H9 (cell line): ENCODE measurements around the gene GPC1. TPM values are rescaled to one million over a fixed set of nuclear protein-coding genes. Genes with fewer than 3 reads are reported as not detected.

Experiments used
- DNase-seq: peaks from one replicate; pipeline ENCODE4 v3.0.0-alpha.2; 2017
- H2AFZ ChIP-seq: one replicate; pipeline ENCODE4 v1.6.1; 2013; ENCODE audit warnings: mild to moderate bottlenecking, low read length, control low read depth, moderate library complexity
- H2AK5ac ChIP-seq: 2 replicates; pipeline ENCODE4 v1.6.1; 2013; ENCODE audit warnings: low read length, control low read depth, mixed read lengths; ENCODE audit not compliant: insufficient read length
- H2BK120ac ChIP-seq: one replicate; pipeline ENCODE4 v1.6.1; 2013; ENCODE audit warnings: low read depth, mild to moderate bottlenecking, low read length, control low read depth, inconsistent platforms; ENCODE audit not compliant: poor library complexity, severe bottlenecking
- H2BK12ac ChIP-seq: 2 replicates; pipeline ENCODE4 v1.6.1; 2013; ENCODE audit warnings: low read length, control low read depth, mixed read lengths, low read depth; ENCODE audit not compliant: insufficient read length
- H2BK15ac ChIP-seq: 2 replicates; pipeline ENCODE4 v1.6.1; 2013; ENCODE audit warnings: low read depth, low read length, control low read depth
- H2BK20ac ChIP-seq: one replicate; pipeline ENCODE4 v1.6.1; 2013; ENCODE audit warnings: low read depth, mild to moderate bottlenecking, low read length, control low read depth, inconsistent platforms; ENCODE audit not compliant: poor library complexity, severe bottlenecking
- H2BK5ac ChIP-seq: 2 replicates; pipeline ENCODE4 v1.6.1; 2013; ENCODE audit warnings: low read length, control low read depth, mixed read lengths; ENCODE audit not compliant: insufficient read length
- H3K14ac ChIP-seq: 2 replicates; pipeline ENCODE4 v1.6.1; 2013; ENCODE audit warnings: low read length, control low read depth; ENCODE audit not compliant: insufficient read depth
- H3K18ac ChIP-seq: 2 replicates; pipeline ENCODE4 v1.6.1; 2013; ENCODE audit warnings: low read depth, mild to moderate bottlenecking, mixed read lengths, low read length, control low read depth; ENCODE audit not compliant: insufficient read length
- H3K23ac ChIP-seq: 2 replicates; pipeline ENCODE4 v1.6.1; 2013; ENCODE audit warnings: low read length, control low read depth, mixed read lengths, low read depth; ENCODE audit not compliant: insufficient read length
- H3K23me2 ChIP-seq: 2 replicates; pipeline ENCODE4 v1.6.1; 2013; ENCODE audit warnings: low read depth, mild to moderate bottlenecking, mixed read lengths, low read length, control low read depth; ENCODE audit not compliant: insufficient read length, poor library complexity, severe bottlenecking
- H3K27ac ChIP-seq: 2 replicates; pipeline ENCODE4 v1.5.1; 2013; ENCODE audit warnings: low read length, control low read depth, mixed read lengths, low read depth; ENCODE audit not compliant: insufficient read length
- H3K27me3 ChIP-seq: 2 replicates; pipeline ENCODE4 v1.6.1; 2013; ENCODE audit warnings: low read length, control low read depth, inconsistent platforms; ENCODE audit not compliant: insufficient read depth
- H3K4ac ChIP-seq: 2 replicates; pipeline ENCODE4 v1.6.1; 2013; ENCODE audit warnings: low read depth, mild to moderate bottlenecking, control low read depth, inconsistent platforms, low read length, moderate library complexity
- H3K4me1 ChIP-seq: 2 replicates; pipeline ENCODE4 v1.6.1; 2013; ENCODE audit warnings: low read length, control low read depth, inconsistent platforms; ENCODE audit not compliant: insufficient read depth
- H3K4me2 ChIP-seq: 2 replicates; pipeline ENCODE4 v1.6.1; 2013; ENCODE audit warnings: low read length, control low read depth, mixed read lengths; ENCODE audit not compliant: insufficient read length, insufficient read depth
- H3K56ac ChIP-seq: 2 replicates; pipeline ENCODE4 v1.6.1; 2013; ENCODE audit warnings: low read depth, mild to moderate bottlenecking, mixed read lengths, low read length, control low read depth; ENCODE audit not compliant: insufficient read length
- H3K79me1 ChIP-seq: 2 replicates; pipeline ENCODE4 v1.6.1; 2013; ENCODE audit warnings: low read depth, mild to moderate bottlenecking, moderate library complexity, low read length, control low read depth, inconsistent platforms; ENCODE audit not compliant: insufficient read depth, poor library complexity, severe bottlenecking
- H3K79me2 ChIP-seq: 2 replicates; pipeline ENCODE4 v1.6.1; 2013; ENCODE audit warnings: low read length, control low read depth, inconsistent platforms; ENCODE audit not compliant: insufficient read depth
- H3K9ac ChIP-seq: 2 replicates; pipeline ENCODE4 v1.6.1; 2013; ENCODE audit warnings: low read length, control low read depth, mixed read lengths; ENCODE audit not compliant: insufficient read length; ENCODE audit errors: extremely low read depth
- H3K9me3 ChIP-seq: one replicate; pipeline ENCODE4 v1.6.1; 2013; ENCODE audit warnings: low read depth, low read length, inconsistent platforms; ENCODE audit not compliant: control insufficient read depth
- H3T11ph ChIP-seq: one replicate; pipeline ENCODE4 v1.6.1; 2013; ENCODE audit warnings: mild to moderate bottlenecking, low read length, control low read depth, inconsistent platforms
- H4K20me1 ChIP-seq: one replicate; pipeline ENCODE4 v1.6.1; 2013; ENCODE audit not compliant: control insufficient read depth, insufficient read length, insufficient read depth
- H4K5ac ChIP-seq: 2 replicates; pipeline ENCODE4 v1.6.1; 2013; ENCODE audit warnings: low read depth, mild to moderate bottlenecking, mixed read lengths, low read length, control low read depth; ENCODE audit not compliant: insufficient read length
- H4K8ac ChIP-seq: replicated peaks from 2 replicates; pipeline ENCODE4 v1.6.1; 2013; ENCODE audit warnings: low read length, control low read depth, mixed read lengths, low read depth; ENCODE audit not compliant: insufficient read length
- H4K91ac ChIP-seq: 2 replicates; pipeline ENCODE4 v1.6.1; 2013; ENCODE audit warnings: low read depth, mild to moderate bottlenecking, moderate library complexity, mixed read lengths, low read length, control low read depth; ENCODE audit not compliant: insufficient read length
- H3K27ac Mint-ChIP-seq, 3 experiments: 2 replicates in 2 of 3; 3 replicates in 1 of 3; pipeline ENCODE4 v1.8.0; 2020 to 2021; ENCODE audit warnings: mixed read lengths in 3 of 3, mild to moderate bottlenecking in 1 of 3, moderate library complexity in 1 of 3
- H3K27me3 Mint-ChIP-seq: 2 replicates; pipeline ENCODE4 v1.8.0; 2021; ENCODE audit warnings: low read depth, mild to moderate bottlenecking, moderate library complexity, mixed read lengths
- H3K36me3 Mint-ChIP-seq, 3 experiments: 2 replicates in 2 of 3; 3 replicates in 1 of 3; pipeline ENCODE4 v1.8.0; 2020 to 2021; ENCODE audit warnings: low read depth in 3 of 3, mixed read lengths in 3 of 3; ENCODE audit not compliant: insufficient read depth in 1 of 3
- H3K4me1 Mint-ChIP-seq, 2 experiments: 2 replicates each; pipeline ENCODE4 v1.8.0; 2020; ENCODE audit warnings: mixed read lengths in 2 of 2
- H3K4me3 Mint-ChIP-seq, 2 experiments: 2 replicates in 1 of 2; 3 replicates in 1 of 2; pipeline ENCODE4 v1.8.0; 2020 to 2021; ENCODE audit warnings: mild to moderate bottlenecking in 2 of 2, mixed read lengths in 2 of 2, moderate library complexity in 1 of 2
- H3K9me3 Mint-ChIP-seq, 2 experiments: 2 replicates in 1 of 2; 3 replicates in 1 of 2; pipeline ENCODE4 v1.8.0; 2020; ENCODE audit warnings: mild to moderate bottlenecking in 2 of 2, mixed read lengths in 2 of 2, moderate library complexity in 1 of 2
- CTCF ChIP-seq: fragments of 200-600 bp; sonication (generic); conservative IDR thresholded peaks from 3 replicates; pipeline ENCODE4 v1.8.0; 2021; ENCODE audit warnings: antibody characterized with exemption, mild to moderate bottlenecking
- WGBS: extraction: QIAGEN DNeasy Blood & Tissue Kit; methylation state at CpG from one replicate; pipeline ENCODE4 v1.1.7; 2013; ENCODE audit warnings: missing lambda C conversion rate, low lambda C conversion rate, mixed read lengths; ENCODE audit not compliant: insufficient read length; ENCODE audit errors: extremely low coverage; 5-methylcytosine and 5-hydroxymethylcytosine counted together
- total RNA-seq: library from RNA; stranded (reverse); gene quantifications from 2 replicates; pipeline ENCODE4 v1.2.1, GENCODE V29; 2021

Gene GPC1
- total RNA-seq, 1 experiment from 2014 or later: 39.4 TPM

- H3K79me1 ChIP-seq: no peaks in the 10 kb centered on the region
- H3K4me1 ChIP-seq: no peaks in the 10 kb centered on the region
- Mint-ChIP-seq H3K27ac (no peak overlapping the region), H3K27me3 (peaks cover 35% of the 10 kb centered on the region), H3K4me3 (no peak overlapping the region), H3K9me3 (peaks cover 3 to 6% of the 10 kb centered on the region in 2 experiments; a peak in 4 of 5 replicates), H3K4me1 (no peaks in the 10 kb centered on the region), H3K36me3 (no peaks in the 10 kb centered on the region)
- DNase-seq: peak; percentile 19
- H3K56ac ChIP-seq: no peak overlapping the region
- H3K79me2 ChIP-seq: no peaks in the 10 kb centered on the region
- H3K9me3 ChIP-seq: no peaks in the 10 kb centered on the region
- H2BK5ac ChIP-seq: no peak overlapping the region
- H3K18ac ChIP-seq: no peak overlapping the region
- no peak overlapping the region for H4K5ac ChIP-seq
- H2BK15ac ChIP-seq: no peak overlapping the region
- H3K23ac ChIP-seq: no peak overlapping the region
- H4K8ac ChIP-seq: no peak overlapping the region
- H3K27me3 ChIP-seq: no peaks in the 10 kb centered on the region
- H4K91ac ChIP-seq: no peak overlapping the region
- no peak overlapping the region for H2AFZ ChIP-seq
- no peak overlapping the region for H3K27ac ChIP-seq
- no CpG with 5 or more reads among the region's 11 CpGs for WGBS
- no peak overlapping the region for H3T11ph ChIP-seq
- H2BK20ac ChIP-seq: no peak overlapping the region
- H3K4me2 ChIP-seq: no peak overlapping the region
- H3K23me2 ChIP-seq: no peaks in the 10 kb centered on the region
- TF ChIP-seq CTCF: no peak
- H3K14ac ChIP-seq: no peak overlapping the region; the same call in 1 of the 2 replicates
- no peak overlapping the region for H3K9ac ChIP-seq
- no peaks in the 10 kb centered on the region for H4K20me1 ChIP-seq
- H2AK5ac ChIP-seq: no peak overlapping the region
- no peak overlapping the region for H2BK120ac ChIP-seq
- H2BK12ac ChIP-seq: no peak overlapping the region
- no peak overlapping the region for H3K4ac ChIP-seq
These were observed 46.7 kb downstream of the GPC1 start for GRCh38 chr2:240482141-240482540.
